ENCODE results near the gene SF3A1. TPM values are rescaled to one million over a fixed set of nuclear protein-coding genes. Genes with fewer than 3 reads are reported as not detected.
"Not testable (repeated sequence)": the region's sequence is repeated elsewhere in the genome, so short reads cannot be mapped to it uniquely, and the experiment has no call there.

Gene SF3A1
- total RNA-seq (2014; rRNA removed; shearing (Covaris generic)) = 16.3 and 33.9 TPM in 2 replicates

GRCh38 chr22:30356449-30357235, at the start of gene SF3A1, which contains the start of gene CCDC157:
TSS of gene SF3A1 (minus strand) at chr22:30356894. CDS start at chr22:30356792, 102 bp downstream.
TSS of gene CCDC157 (plus strand) at chr22:30357007. CDS start at chr22:30366001, 8,994 bp downstream.
- DNase-seq (ENCODE audit: low read depth) = peak; percentile 83

DNA sequence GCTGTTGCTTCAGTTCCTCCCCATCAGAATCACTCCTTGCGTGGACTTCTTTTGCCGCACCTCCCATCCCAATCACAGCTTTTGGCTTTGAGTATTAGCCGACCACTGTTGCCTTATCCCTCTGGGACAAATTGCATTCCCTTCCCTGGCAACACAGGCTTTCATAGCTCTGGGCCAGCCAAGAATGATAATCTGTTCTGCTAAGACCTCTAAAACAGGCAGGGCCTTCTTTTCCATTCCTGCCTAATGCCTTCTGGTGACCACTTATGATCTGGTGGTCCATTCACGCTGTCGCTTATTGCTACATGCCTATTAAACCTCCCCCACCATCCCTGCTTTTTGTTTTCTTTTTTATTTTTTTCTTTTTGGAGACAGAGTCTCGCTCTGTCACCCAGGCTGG, 49.7 kb upstream of the SF3A1 start:
- no peak for DNase-seq (ENCODE audit: low read depth)

- no peak for DNase-seq (ENCODE audit: low read depth)
These were observed 49.0 kb upstream of the SF3A1 start for GRCh38 chr22:30405731-30406130.

DNA sequence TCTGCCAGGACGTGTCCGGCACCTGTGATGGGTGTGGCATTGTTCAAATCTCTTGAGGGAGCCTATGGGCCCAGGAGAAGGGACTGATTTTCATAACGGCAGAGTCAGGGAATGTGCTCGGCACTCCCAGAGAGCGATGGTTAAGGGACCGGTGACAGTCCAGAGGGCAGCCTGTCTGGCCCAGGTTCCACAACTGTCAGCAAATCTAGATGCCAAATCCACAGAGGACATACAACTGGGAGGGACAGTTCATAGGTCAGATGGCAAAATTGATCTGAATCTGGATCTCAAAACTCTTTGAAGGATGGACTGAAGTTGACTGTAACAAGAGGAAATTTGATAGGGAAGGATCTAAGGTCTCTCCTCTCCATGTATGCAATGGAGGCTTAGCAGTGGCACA, 47.6 kb upstream of the SF3A1 start:
- DNase-seq (ENCODE audit: low read depth) = no peak

GRCh38 chr22:30402766-30403104, 46.0 kb upstream of the SF3A1 start:
- DNase-seq (ENCODE audit: low read depth) = not testable (repeated sequence)

DNA sequence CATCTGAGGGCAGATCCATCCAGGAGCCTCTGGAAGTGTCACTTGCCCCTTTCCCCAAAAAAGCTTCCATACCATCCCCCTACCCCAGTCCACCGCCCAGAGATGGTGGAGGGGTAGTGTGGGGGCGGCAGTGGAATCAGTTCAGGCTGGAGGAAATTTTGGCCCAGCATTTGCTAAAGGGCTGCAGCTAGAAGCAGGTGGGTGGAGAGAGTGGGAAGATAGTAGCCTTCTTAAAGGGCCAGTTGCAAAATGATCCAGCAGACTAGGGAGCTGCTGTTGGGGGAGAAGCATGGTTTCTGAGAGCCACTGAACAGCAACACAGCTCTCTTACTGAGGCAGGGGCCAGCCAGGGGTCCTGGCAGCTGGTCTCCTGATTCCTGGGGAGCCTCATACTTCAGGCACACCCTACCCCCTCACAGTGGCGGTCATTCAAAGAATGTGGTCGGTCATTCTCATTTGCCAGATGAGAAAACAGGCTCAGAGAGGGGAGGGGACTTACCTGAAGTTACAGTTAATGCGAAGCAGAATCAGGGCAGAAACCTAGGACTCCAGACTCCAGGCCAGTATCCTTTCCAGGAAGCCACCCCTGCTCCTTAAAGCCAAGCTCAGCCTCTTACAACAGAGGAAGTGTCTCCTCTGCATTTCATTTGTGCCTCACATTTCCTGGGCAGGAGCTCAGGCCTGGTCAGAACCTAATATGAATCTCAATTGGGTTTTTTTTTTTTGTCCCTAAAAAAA, 45.5 kb upstream of the SF3A1 start:
- no peak for DNase-seq (ENCODE audit: low read depth)

DNA sequence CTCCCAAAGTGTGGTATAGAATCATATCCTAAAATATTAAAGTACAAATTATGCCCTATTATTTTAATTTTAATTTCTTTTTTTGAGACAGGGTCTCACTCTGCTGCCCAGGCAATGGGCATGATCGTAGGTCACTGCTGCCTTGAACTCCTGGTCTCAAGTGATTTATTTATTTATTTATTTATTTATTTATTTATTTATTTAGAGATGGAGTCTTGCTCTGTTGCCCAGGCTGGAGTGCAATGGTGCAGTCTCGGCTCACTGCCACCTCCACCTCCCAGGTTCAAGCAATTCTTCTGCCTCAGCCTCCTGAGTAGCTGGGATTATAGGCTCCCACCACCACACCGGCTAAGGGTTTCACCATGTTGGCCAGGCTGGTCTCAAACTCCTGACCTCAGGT, 44.3 kb upstream of the SF3A1 start:
- DNase-seq (ENCODE audit: low read depth) = not testable (repeated sequence)

DNA sequence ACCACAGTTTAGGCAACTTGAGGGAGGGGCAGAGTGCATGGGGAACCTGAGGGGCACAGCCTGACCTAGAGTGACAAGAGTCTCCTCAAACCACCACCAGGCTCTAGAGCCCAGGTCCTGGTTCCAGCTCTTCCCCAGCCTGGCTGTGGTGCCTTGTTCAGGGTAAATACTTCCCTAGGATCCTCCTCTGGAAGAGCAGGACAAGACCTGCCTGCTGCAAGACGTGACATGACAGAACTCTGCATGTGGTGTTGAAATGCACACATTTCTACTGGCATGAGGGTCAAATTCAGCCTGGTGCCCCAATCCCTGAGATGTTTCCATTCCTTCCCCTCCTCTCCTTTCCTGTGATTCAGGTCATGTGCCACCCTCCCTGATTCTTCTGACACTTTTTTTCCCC, 43.5 kb upstream of the SF3A1 start:
- DNase-seq (ENCODE audit: low read depth) = no peak

DNA sequence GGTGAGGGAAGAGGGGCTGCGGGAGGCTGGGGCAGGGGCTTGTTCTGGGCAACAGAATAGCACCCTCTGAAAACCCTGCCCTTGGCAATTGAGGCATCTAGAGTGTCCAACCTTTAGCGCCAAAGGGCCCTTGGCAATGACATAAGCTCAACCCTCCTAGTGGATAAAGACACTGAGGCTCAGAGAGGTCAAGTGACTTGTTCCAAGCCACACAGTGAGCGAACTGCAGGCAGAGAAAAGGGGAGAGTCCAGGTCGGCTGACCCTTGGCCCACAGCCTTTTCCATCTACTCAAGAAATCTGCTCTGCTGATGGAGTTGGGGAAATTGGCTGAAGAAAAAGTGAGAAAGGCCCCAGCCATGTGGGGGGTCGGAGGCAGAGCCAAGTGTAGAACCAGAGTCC, 43.0 kb upstream of the SF3A1 start:
- no peak for DNase-seq (ENCODE audit: low read depth)

DNA sequence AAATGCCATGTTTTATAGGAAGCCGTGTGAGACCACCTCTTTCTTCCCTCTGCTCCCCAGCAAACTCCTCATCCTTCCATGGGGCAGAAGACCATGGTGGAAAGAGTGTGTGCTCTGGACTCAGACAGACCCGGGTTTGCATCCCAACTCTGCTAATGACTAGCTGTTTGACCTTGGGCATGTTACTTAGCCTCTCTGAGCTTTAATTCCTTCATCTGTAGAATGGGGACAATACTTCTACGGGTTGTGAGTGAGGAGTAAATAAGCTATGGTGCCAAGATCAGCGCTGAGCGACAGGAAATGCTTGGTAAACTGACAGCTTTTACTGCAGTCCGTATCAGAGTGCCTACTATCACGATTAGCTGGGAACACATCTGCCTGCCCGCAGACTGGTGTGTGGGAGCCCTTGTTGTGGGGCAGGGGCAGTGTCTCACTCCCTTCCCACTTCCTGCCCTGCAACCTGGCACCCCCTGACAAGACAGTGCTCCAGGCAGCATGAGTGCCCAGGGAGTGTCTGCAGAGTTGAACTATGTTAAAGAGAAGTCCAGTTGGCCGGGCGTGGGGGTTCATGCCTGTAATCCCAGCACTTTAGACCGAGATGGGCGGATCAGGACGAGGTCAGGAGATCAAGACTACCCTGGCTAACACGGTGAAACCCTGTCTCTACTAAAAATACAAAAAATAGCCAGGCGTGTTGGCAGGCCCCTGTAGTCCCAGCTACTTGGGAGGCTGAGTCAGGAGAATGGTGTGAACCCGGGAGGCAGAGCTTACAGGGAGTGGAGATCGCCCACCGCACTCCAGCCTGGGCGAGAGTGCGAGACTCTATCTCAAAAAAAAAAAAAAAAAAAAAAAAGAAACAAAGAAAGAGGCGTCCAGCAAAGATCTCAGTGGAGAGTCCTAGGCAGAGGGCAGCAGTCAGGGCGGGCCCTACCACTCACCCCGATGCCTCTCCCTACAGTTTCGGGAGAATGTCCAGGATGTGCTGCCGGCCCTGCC, 42.3 kb upstream of the SF3A1 start:
- peak; percentile 4 for DNase-seq (ENCODE audit: low read depth)

DNA sequence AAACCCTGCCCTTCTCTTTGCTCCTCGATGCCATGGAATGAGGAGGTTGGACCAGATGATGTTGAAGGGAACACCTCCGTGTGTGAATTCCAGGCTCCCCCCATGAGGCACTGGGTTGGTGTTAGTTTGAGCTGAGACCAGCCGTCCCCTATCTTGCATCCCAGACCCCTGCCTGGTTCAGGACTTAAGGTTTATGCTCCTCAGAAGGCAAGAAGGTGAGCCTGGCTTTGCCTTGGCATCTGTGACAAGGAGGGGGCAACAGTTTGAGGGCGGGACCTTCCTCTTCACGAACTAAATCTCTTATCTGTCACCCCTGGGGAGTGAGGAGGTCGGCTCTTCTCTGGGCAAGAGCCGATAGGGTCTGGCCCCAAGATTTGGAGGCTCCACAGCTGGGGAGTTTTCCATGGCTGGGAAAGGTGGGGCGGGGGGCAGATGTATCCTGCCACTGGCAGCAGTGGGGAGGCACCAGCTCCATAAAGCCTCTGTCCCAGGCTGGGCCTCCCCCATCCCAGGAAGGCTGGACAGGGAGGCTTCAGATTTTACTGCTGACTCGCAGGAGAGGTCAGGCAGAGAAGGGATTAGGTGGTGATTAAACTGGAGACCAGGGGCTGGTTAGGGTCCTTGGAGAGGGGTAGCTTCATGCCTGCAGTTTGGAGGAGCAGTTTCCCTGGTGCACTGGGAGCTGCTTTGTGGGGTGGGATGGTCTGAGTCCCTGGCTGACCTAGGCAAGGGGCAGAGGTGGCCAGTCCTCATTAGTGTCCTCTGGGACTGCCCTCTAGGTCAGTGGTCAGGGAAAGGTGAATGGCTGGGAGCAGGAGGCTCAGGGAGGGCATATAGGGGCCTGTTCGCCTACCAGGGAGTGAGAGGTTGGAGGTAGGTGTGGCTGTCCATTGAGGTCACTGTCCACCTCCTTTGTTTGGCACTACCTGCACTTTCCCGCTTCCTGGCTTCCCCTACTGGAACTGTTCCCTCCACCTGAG, 41.3 kb upstream of the SF3A1 start:
- no peak for DNase-seq (ENCODE audit: low read depth)

DNA sequence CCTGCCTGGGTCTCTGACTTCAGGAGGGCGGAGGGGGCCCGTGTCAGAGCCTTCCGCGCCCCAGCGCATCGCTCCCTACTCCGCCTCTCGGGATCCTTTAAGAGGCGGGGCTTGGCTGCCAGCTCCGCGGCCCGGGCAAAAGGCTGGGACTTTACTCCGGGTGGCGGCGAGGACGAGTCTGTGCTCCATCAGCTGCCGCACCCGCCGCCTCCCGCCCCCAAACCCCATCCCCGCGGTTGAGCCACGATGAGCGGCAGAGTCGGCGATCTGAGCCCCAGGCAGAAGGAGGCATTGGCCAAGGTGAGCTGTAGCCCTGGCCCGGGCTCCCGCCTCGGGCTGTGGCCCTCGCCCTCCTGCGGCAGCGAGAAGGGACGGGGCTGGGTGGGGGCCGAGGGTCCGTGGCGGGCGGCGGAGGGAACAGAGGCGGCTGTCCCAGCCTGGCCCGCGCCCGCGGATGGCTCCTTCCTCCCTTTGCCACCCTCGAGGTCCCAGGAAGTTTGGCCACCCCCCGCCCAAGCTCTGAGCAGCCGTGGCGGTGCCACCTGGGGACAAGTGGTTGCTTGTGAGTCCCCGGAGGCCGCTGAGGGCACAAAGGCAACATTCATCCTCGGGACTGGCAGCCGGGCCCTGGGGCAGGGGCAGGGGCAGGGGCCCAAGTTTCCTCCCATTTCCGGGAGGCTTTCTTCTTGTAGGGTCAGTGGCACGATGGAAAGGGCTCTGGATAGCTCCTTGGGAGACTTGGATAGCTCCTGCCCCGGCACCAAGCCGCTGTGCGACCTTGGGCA, 40.4 kb upstream of the SF3A1 start, which contains the start of gene SEC14L2:
Gene SEC14L2, plus strand, starts transcription at position 148 of the 785 bp plus-strand sequence. Its CDS starts 99 bp downstream, at position 247.
- peak; percentile 63 for DNase-seq (ENCODE audit: low read depth)

DNA sequence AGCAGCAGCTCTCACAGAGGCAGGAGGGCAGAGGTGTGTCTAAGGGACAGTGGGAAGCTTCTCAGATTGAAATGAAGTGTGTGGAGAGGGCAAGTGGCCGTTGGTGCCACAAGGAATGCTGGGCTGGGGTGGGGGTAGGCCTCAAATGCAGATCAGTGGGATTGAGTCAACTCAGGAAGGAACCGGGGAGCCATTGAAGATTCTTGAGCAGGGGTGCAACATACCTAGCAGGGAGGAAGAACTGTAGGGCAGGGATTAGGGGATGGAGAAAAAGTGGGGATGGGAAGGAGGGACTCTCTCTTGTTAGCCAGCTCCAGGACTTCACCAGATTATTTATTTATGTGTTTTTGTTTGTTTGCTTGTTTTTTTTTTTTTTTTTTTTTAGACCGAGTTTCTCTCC, 37.2 kb upstream of the SF3A1 start:
- DNase-seq (ENCODE audit: low read depth) = no peak

- DNase-seq (ENCODE audit: low read depth) = no peak
These were observed 36.6 kb upstream of the SF3A1 start for GRCh38 chr22:30393322-30393680.

GRCh38 chr22:30392661-30393321, 36.1 kb upstream of the SF3A1 start:
- no peak for DNase-seq (ENCODE audit: low read depth)

DNA sequence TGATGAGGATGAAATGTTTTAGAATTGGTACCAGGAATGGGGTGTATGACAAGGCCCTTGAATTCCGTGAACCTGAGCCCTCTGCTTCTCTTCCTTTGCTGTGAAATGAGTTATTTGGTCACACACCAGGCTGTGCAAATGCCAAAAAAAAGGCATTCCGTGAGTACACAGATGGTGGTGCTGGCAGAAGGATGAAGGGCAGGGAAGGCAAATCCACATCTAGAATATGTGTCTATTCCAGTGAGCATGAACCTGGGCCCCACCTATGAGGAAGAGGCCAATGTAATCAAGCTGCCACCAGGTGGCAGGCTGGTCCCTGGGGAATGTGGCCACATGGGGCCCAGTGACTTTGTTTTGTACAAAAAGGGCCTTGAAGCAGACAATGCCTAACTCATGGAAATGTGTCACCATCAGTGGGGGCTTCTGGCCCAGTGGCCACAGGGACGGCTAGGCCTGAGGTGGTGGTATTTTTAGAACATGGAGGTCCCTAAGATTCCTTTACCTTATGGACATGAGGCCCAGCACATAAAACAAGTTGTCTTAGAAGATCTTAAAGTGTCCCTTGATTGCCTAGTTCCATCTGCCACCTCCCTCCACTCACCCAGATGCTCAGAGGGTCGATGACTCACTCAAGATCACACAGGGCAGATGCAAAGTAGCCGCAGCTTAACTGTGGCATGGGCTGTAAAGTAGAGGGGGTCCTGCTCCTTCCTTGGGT, 34.4 kb upstream of the SF3A1 start:
- peak; percentile 75 for DNase-seq (ENCODE audit: low read depth)

DNA sequence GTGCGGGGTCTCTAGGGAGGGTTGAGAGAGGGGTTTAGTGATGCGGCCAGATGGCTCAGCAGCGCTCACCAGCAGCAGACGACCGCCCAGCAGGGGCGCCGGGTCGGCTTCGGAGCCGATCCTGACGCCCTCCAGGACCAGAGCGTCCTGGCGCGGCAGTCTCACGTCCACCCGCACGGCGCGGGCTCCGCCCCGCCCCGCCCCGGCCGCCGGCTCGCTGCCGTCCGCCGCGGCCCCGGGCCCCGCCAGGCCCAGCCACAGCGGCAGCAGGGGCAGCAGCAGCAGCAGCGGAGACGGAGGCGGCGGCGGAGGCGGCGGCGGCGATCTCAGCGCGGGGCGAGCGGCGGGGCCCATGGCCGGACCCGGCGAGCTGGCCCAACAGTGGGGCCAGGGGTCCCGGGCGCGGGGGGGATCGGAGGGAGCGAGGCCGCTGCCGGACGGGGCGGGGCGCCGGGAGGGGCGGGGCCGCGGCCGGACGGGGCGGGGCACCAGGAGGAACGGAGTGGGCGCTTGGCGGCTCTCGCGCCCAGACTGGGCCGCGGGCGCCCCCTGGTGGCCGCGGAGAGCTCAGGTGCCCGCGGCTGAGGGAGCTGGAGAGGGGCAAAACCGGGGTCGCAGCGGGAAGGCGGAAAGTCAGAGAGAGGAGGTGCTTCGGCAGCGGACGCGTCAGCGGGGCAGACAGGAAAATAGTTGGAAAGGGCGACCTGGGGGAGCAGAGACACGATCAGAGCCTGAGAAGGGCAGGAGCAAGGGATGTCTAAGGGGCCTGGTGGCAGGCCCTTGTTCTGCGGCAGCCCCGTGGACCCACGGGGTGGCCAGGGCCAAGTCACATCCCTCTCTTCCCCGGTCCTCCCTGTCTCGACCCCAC, 30.5 kb upstream of the SF3A1 start, which contains the start of gene RNF215:
Gene RNF215, minus strand, starts transcription at position 452 of the 868 bp plus-strand sequence. Its CDS starts 98 bp downstream, at position 354.
- peak; percentile 66 for DNase-seq (ENCODE audit: low read depth)
